Spleen (tissue), 7 donors: ENCODE results near the gene SNX27.

Source experiments
- CTCF ChIP-seq, 11 experiments: fragments of 200-600 bp in 7 of 11; fragments of 450-650 bp in 4 of 11; sonication (generic) in 4 of 11; IDR thresholded peaks in 8 of 11; conservative IDR thresholded peaks in 3 of 11; 1 replicate in 7 of 11; 2 replicates in 4 of 11; pipeline versions ENCODE4 v1.4.0 to v1.8.0; 2016 to 2021; ENCODE audit warnings: antibody characterized with exemption in 11 of 11, inconsistent platforms in 4 of 11, mild to moderate bottlenecking in 1 of 11
- POLR2A ChIP-seq, 3 donors: fragments of 450-650 bp; IDR thresholded peaks; one replicate each; pipeline ENCODE4 v1.5.1; 2017; ENCODE audit warnings: antibody characterized with exemption in 3 of 3, mild to moderate bottlenecking in 1 of 3
- POLR2AphosphoS5 ChIP-seq, 3 donors: sonication (generic); formaldehyde crosslinking; IDR thresholded peaks; one replicate each; pipeline ENCODE4 v1.5.1; 2017; ENCODE audit warnings: antibody characterized with exemption in 3 of 3
- donor health status: DM: no; HTN: no; CAD: no; lungs with moderate emphysema.
- donor health status: DM: no; HTN: no; CAD: no.
- donor health status: DM: no; HTN: no; CAD: no.

- TF ChIP-seq CTCF (IDR thresholded peaks at IDR 0.05 in 8 of 11, conservative IDR thresholded peaks at IDR 0.05 in 3 of 11) (no peak), POLR2AphosphoS5 (IDR thresholded peaks at IDR 0.05) (no peak), POLR2A (IDR thresholded peaks at IDR 0.05) (no peak)
These were observed 43.2 kb upstream of the SNX27 start for GRCh38 chr1:151568626-151569088.
